GM18526 (cell line): ENCODE data around the gene LRRC36.

ENCODE experiments used
- POLR2A ChIP-seq: IDR thresholded peaks from 3 replicates; pipeline ENCODE4 v1.6.1; 2011; ENCODE audit not compliant: insufficient read length; ENCODE audit errors: extremely low read depth

LRRC36 gene

GRCh38 chr16:67286441-67287235, 40.0 kb upstream of the LRRC36 start:
- no peak for TF ChIP-seq POLR2A

GRCh38 chr16:67287960-67288359, 38.7 kb upstream of the LRRC36 start:
- no peak for TF ChIP-seq POLR2A

- TF ChIP-seq POLR2A, result no peak
Measured at GRCh38 chr16:67291461-67291860, 35.2 kb upstream of the LRRC36 start.

GRCh38 chr16:67294171-67294757, 32.4 kb upstream of the LRRC36 start:
- TF ChIP-seq POLR2A, result no peak

GRCh38 chr16:67294938-67295361, 31.7 kb upstream of the LRRC36 start:
- TF ChIP-seq POLR2A, result no peak

- no peak for TF ChIP-seq POLR2A
Measured at GRCh38 chr16:67296420-67296819, 30.2 kb upstream of the LRRC36 start.

GRCh38 chr16:67298277-67298676, 28.3 kb upstream of the LRRC36 start:
- no peak for TF ChIP-seq POLR2A

GRCh38 chr16:67299269-67299668, 27.3 kb upstream of the LRRC36 start:
- TF ChIP-seq POLR2A, result no peak

- no peak for TF ChIP-seq POLR2A
Measured at GRCh38 chr16:67301080-67301782, 25.4 kb upstream of the LRRC36 start.

- TF ChIP-seq POLR2A, result no peak
Measured at GRCh38 chr16:67302076-67302475, 24.5 kb upstream of the LRRC36 start.

- no peak for TF ChIP-seq POLR2A
Measured at GRCh38 chr16:67302970-67303369, 23.6 kb upstream of the LRRC36 start.

- TF ChIP-seq POLR2A, result no peak
Measured at GRCh38 chr16:67304020-67304419, 22.6 kb upstream of the LRRC36 start.

GRCh38 chr16:67305216-67306071, 21.2 kb upstream of the LRRC36 start:
- no peak for TF ChIP-seq POLR2A

- no peak for TF ChIP-seq POLR2A
Measured at GRCh38 chr16:67310561-67310960, 16.1 kb upstream of the LRRC36 start.

- TF ChIP-seq POLR2A, result no peak
Measured at GRCh38 chr16:67311607-67312488, 14.8 kb upstream of the LRRC36 start.

GRCh38 chr16:67312719-67313118, 13.9 kb upstream of the LRRC36 start:
- TF ChIP-seq POLR2A, result no peak
